LNCAP (cell line): Measurements from ENCODE around the gene ZFR2.

Experiments
- TF ChIP-seq, protein P1 (sequence below): fragments of 450-650 bp; IDR thresholded peaks from 2 replicates; pipeline ENCODE4 v1.5.1; 2017; ENCODE audit warnings: mild to moderate bottlenecking

ZFR2 gene

DNA sequence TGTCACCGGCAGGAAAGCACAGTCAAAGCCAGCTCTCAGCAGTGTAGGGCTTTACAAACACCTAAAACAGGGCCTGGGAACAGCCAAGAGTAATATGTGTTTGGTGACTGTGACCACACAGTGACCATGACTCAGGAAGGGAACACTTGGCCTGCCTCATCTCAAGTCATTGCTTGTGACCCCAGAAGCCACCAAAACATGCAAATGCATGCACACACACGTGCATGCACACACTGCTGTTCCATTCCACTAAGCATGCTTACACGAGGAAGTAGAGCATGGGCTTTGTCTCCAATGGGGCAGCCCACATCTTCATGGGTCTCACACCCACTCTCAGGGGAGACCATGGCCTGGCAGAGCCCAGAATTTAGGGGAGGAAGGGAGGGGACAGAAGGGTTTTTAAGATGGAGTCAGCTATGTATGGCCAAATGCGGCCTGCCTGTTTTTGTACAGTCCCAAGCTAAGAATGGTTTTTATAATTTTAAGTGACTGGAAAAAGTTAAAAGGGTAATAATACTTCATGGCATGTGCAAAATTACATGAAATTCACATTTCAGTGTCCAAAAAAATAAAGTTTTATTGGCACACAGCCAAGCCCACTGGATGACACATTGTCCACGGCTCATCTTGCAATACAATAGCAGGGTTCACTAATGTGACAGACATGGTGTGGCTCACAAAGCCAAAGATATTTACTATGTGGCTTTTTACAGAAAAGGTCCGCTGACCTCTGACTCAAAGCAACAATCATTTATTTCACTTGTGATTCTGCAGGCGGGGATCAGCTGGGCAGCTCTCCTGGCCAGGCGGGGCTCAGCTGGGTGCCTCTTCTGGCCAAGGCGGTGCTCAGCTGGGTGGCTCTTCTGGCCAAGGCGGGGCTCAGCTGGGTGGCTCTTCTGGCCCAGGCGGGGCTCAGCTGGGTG, 17.3 kb downstream of the ZFR2 start:
- TF ChIP-seq, protein P1, sequence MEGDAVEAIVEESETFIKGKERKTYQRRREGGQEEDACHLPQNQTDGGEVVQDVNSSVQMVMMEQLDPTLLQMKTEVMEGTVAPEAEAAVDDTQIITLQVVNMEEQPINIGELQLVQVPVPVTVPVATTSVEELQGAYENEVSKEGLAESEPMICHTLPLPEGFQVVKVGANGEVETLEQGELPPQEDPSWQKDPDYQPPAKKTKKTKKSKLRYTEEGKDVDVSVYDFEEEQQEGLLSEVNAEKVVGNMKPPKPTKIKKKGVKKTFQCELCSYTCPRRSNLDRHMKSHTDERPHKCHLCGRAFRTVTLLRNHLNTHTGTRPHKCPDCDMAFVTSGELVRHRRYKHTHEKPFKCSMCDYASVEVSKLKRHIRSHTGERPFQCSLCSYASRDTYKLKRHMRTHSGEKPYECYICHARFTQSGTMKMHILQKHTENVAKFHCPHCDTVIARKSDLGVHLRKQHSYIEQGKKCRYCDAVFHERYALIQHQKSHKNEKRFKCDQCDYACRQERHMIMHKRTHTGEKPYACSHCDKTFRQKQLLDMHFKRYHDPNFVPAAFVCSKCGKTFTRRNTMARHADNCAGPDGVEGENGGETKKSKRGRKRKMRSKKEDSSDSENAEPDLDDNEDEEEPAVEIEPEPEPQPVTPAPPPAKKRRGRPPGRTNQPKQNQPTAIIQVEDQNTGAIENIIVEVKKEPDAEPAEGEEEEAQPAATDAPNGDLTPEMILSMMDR = no peak

DNA sequence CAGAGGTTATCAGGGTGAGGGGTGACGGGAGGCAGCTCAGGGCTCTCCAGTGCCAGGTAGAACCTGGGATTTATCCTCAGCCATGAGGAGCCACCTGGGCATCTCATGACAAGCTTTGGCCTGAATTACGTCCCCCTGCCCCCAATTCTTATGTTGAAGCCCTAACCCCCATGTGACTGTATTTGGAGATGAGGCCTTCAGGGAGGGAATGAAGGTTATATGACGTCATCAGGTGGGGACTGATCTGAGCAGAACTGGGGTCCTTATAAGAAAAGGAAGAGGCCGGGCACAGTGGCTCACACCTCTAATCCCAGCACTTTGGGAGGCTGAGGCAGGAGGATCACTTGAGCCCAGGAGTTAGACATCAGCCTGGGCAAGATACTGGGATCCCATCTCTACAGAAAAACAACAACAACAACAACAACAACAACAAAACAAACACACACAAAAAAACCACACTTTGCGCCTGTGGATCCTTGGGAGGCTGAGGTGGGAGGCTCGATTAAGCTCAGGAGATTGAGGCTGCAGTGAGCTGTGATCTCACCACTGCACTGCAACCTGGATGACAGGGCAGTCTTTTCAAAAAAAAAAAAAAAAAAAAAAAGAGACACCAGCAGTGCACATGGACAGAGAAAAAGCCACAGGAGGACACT, 18.4 kb downstream of the ZFR2 start:
- TF ChIP-seq, protein P1 = no peak

DNA sequence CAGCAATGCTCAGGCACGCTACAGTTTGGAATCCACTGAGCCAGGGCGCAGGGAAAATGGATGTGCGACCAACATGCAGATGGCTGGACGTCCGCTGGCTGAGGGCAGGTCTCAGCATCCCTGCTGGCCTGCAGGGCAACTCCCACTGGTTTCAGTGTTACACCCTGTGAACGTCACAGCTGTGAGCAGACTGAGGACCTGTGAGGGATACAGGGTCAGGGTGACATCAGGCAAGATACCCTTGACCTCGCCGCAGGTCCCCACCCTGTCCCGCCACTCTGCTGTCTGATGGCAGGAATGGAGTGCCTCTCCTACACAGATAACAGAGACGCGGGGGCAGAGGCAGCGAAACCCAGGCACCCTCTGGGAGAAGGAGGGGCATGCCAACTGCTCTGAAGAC, 19.1 kb downstream of the ZFR2 start:
- TF ChIP-seq, protein P1 = no peak

DNA sequence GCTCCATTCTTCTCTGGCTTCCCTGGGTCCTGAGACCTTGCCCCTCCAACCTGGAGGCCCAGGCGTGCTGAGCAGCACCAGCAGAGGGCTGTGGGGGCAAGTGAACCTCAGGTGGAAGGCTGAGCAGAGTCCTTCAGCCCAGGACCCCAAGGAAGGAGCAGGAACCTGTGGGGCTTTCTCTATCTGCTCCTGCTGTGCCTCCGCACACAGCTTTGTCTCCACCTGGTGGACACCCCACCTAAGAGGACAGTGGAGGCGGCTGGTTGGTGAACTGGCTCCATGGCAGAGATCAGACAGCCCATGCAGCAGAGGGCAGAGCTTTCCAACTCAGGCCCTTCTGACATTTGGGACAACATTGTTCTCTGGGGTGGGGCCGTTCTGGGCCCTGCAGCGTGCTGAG, 19.7 kb downstream of the ZFR2 start:
- TF ChIP-seq, protein P1 = peak; percentile 30; the same call in 1 of the 2 replicates

DNA sequence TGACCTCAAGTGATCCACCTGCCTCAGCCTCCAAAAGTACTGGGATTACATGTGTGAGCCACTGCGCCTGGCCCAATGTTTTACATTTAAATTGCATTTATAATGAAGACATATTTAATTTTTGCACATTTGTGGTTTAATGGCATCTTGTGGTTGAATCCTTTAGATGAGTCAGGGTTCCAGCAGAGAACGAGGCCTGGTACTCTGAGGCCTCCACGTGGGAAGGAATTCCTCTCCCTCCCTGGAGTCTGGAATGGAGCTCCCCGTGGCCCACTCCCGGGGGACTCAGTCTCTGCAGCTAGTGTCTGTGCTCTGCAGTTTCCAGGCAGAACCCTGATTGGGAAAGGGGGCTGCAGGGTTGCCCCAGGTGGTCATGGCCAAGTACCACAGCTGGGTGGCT, 24.2 kb downstream of the ZFR2 start:
- TF ChIP-seq, protein P1 = no peak

DNA sequence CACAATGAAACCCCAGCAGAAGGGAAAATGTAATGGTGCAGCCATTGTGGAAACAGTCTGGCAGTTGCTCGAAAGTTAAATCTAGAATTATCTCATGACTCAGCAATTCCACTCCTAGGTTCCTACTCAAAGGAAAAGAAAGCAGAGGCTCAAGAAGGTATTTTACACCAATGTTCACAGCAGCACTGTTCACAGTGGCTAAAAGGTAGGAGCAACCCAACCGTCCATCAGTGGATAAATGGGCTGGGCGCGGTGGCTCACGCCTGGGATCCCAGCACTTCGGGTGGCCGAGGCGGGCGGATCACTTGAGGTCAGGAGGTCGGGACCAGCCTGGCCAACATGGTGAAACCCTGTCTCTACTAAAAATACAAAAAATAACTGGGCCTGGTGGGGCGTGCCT, 25.9 kb downstream of the ZFR2 start:
- TF ChIP-seq, protein P1 = no peak

DNA sequence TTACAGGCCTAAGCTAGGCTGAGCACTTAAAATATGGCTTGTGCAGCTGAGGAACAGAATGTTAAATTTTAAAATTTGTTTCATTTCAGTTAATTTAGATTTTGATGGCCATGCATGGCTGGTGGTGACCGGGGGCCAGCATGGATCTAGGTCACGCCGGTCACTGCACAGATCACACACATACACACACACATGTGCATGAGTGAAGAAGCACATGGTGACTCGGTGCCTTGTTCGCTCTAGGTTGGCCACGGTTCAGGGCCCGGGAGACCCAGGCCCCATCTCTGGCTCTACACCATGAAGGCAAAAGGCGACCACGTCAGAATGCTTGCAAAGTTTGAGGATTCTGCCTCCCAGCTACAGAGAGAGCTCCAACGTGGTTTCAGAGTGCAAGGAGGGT, 28.0 kb downstream of the ZFR2 start:
- TF ChIP-seq, protein P1 = no peak
